Aorta (tissue), 5 donors: ENCODE results near the gene FBLN1. TPM values are rescaled to one million over a fixed set of nuclear protein-coding genes. Genes with fewer than 3 reads are reported as not detected.
"Not testable (repeated sequence)": the region's sequence is repeated elsewhere in the genome, so short reads cannot be mapped to it uniquely, and the experiment has no call there.

Experiments used
- ATAC-seq: fragments of 200-7000 bp; cut with Tn5 transposase; one replicate; pipeline ENCODE4 v1.9.1; 2022; ENCODE audit warnings: moderate library complexity; ENCODE audit not compliant: low FRiP score
- DNase-seq, 2 donors: peaks; one replicate each; pipeline ENCODE4 v3.0.0-alpha.2; 2020
- H3K27ac ChIP-seq, 2 donors: one replicate each; pipeline ENCODE4 v1.5.1; 2013; ENCODE audit warnings: low read length in 2 of 2, mild to moderate bottlenecking in 2 of 2, moderate library complexity in 2 of 2, control low read depth in 1 of 2, inconsistent platforms in 1 of 2, low read depth in 1 of 2
- H3K27me3 ChIP-seq, 2 donors: one replicate each; pipeline ENCODE4 v1.6.1; 2013; ENCODE audit warnings: control low read depth in 1 of 2, low read length in 1 of 2, mild to moderate bottlenecking in 1 of 2, moderate library complexity in 1 of 2; ENCODE audit not compliant: insufficient read depth in 2 of 2, control insufficient read depth in 1 of 2
- H3K36me3 ChIP-seq, 2 donors: one replicate each; pipeline ENCODE4 v1.6.1; 2013; ENCODE audit warnings: control low read depth in 1 of 2, low read length in 1 of 2, mild to moderate bottlenecking in 1 of 2; ENCODE audit not compliant: insufficient read depth in 2 of 2, control insufficient read depth in 1 of 2
- H3K4me1 ChIP-seq, 2 donors: one replicate each; pipeline ENCODE4 v1.6.1; 2013; ENCODE audit warnings: low read length in 2 of 2, control low read depth in 1 of 2, mild to moderate bottlenecking in 1 of 2, moderate library complexity in 1 of 2; ENCODE audit not compliant: insufficient read depth in 2 of 2, control insufficient read depth in 1 of 2
- H3K4me3 ChIP-seq, 2 donors: one replicate each; pipeline ENCODE4 v1.5.1; 2013; ENCODE audit warnings: low read length in 2 of 2, control low read depth in 1 of 2, mild to moderate bottlenecking in 1 of 2
- H3K9me3 ChIP-seq: one replicate; pipeline ENCODE4 v1.6.1; 2013; ENCODE audit warnings: mild to moderate bottlenecking, low read length; ENCODE audit not compliant: control insufficient read depth
- WGBS, 2 donors: extraction: QIAGEN DNeasy Blood & Tissue Kit; methylation state at CpG; one replicate each; pipeline ENCODE4 v1.1.7; 2013; 5-methylcytosine and 5-hydroxymethylcytosine counted together
- intact Hi-C, 2 donors: fragments of 100-400 bp; cut with DNase I; formaldehyde crosslinking; loops; one replicate each; pipeline versions ENCODE4 v1.14.2 to v1.15.0; 2022
- polyA plus RNA-seq, 2 donors: library from polyadenylated mRNA; stranded (reverse); fragments of 200-250 nt; gene quantifications; one replicate each; pipeline ENCODE4 v1.2.3, GENCODE V29; 2013
- total RNA-seq, 2 donors: library from RNA; stranded (reverse); fragmentation: NEBNext Ultra II Directional; extraction: Animal tissue kit (Norgen Biotek cat#: 25700); gene quantifications; one replicate each; pipeline ENCODE4 v1.2.1, GENCODE V29; 2021
- donor health status: healthy with polysubstance abuse.
- donor health status: Bipolar disorder and iron deficiency.
- donor health status: DM: no; HTN: no; CAD: no.
- donor health status: DM: no; HTN: no; CAD: no.
- donor health status: DM: yes; HTN: yes; CAD: no.

The FBLN1 gene
- total and polyA plus RNA-seq, 4 donors: 48.1 to 1,512 (median 391) TPM

- Histone ChIP-seq H3K36me3 (no peaks in the 10 kb centered on the region), H3K4me1 (no peaks in the 10 kb centered on the region), H3K9me3 (no peaks in the 10 kb centered on the region), H3K4me3 (no peak overlapping the region), H3K27ac (no peak overlapping the region), H3K27me3 (no peaks in the 10 kb centered on the region)
- WGBS, 2 donors: 48 to 49% methylated on average over 15 of the region's 15 CpGs
- intact Hi-C loops: no loop called here
- peak in 1 of 2 donors; percentile 69 for DNase-seq
- peak; percentile 24 for ATAC-seq
Measured at GRCh38 chr22:45612940-45613339, 110.3 kb downstream of the FBLN1 start.

GRCh38 chr22:45615364-45615763 lies 112.7 kb downstream of the FBLN1 start:
- ATAC-seq: no peak
- intact Hi-C loops: no loop called here
- H3K4me3 ChIP-seq: no peak overlapping the region
- H3K4me1 ChIP-seq: no peaks in the 10 kb centered on the region
- 78 to 82% methylated on average over 3 of the region's 3 CpGs for WGBS, 2 donors
- H3K27ac ChIP-seq: no peak overlapping the region
- peak in 1 of 2 donors; percentile 30 for DNase-seq
- no peaks in the 10 kb centered on the region for H3K36me3 ChIP-seq
- no peaks in the 10 kb centered on the region for H3K9me3 ChIP-seq
- no peaks in the 10 kb centered on the region for H3K27me3 ChIP-seq

GRCh38 chr22:45616432-45616831 lies 113.7 kb downstream of the FBLN1 start:
- DNase-seq (peak in 1 of 2 donors; percentile 2), ATAC-seq (no peak)
- no peak overlapping the region for H3K27ac ChIP-seq
- intact Hi-C loops: no loop called here
- H3K4me3 ChIP-seq: no peak overlapping the region
- WGBS, 2 donors: 90 to 95% methylated on average over 2 of the region's 2 CpGs
- no peaks in the 10 kb centered on the region for H3K9me3 ChIP-seq
- H3K27me3 ChIP-seq: no peaks in the 10 kb centered on the region
- H3K4me1 ChIP-seq: no peaks in the 10 kb centered on the region
- no peaks in the 10 kb centered on the region for H3K36me3 ChIP-seq

- Histone ChIP-seq H3K27me3 (no peaks in the 10 kb centered on the region), H3K4me3 (no peak overlapping the region), H3K36me3 (no peaks in the 10 kb centered on the region), H3K4me1 (no peaks in the 10 kb centered on the region), H3K27ac (no peak overlapping the region), H3K9me3 (no peaks in the 10 kb centered on the region)
- intact Hi-C loops: no loop called here
- DNase-seq: peak in 1 of 2 donors; percentile 2
- no peak for ATAC-seq
- WGBS, 2 donors: 77 to 83% methylated on average over 8 of the region's 8 CpGs
Measured at GRCh38 chr22:45617948-45618347, 115.3 kb downstream of the FBLN1 start.

GRCh38 chr22:45620706-45621105 lies 118.0 kb downstream of the FBLN1 start:
- Histone ChIP-seq H3K27me3 (no peaks in the 10 kb centered on the region), H3K36me3 (no peaks in the 10 kb centered on the region), H3K4me1 (no peaks in the 10 kb centered on the region), H3K4me3 (no peak overlapping the region), H3K9me3 (no peaks in the 10 kb centered on the region), H3K27ac (no peak overlapping the region)
- 93% methylated on average over 3 of the region's 3 CpGs for WGBS, 2 donors
- DNase-seq (no peak), ATAC-seq (no peak)
- intact Hi-C loops: no loop called here

- Histone ChIP-seq H3K4me1 (no peaks in the 10 kb centered on the region), H3K4me3 (no peak overlapping the region), H3K27me3 (no peaks in the 10 kb centered on the region), H3K9me3 (no peaks in the 10 kb centered on the region), H3K36me3 (no peaks in the 10 kb centered on the region), H3K27ac (no peak overlapping the region)
- 92 to 93% methylated on average over 11 of the region's 11 CpGs for WGBS, 2 donors
- intact Hi-C loops: no loop called here
- ATAC-seq (no peak), DNase-seq (peak in 1 of 2 donors; percentile 53)
Measured at GRCh38 chr22:45621836-45622600, 119.3 kb downstream of the FBLN1 start.

GRCh38 chr22:45623464-45624145 lies 120.9 kb downstream of the FBLN1 start:
- H3K27ac ChIP-seq, H3K9me3 ChIP-seq, H3K27me3 ChIP-seq, H3K4me1 ChIP-seq, intact Hi-C loops, ATAC-seq, H3K4me3 ChIP-seq, H3K36me3 ChIP-seq: not testable (repeated sequence)
- peak in 1 of 2 donors; percentile 9 for DNase-seq
- 91 to 95% methylated on average over 3 of the region's 3 CpGs for WGBS, 2 donors

- H3K4me3 ChIP-seq: no peak overlapping the region
- DNase-seq (peak in 1 of 2 donors; percentile 38), ATAC-seq (no peak)
- no peak overlapping the region for H3K27ac ChIP-seq
- intact Hi-C loops: no loop called here
- no peaks in the 10 kb centered on the region for H3K4me1 ChIP-seq
- no peaks in the 10 kb centered on the region for H3K27me3 ChIP-seq
- no peaks in the 10 kb centered on the region for H3K36me3 ChIP-seq
- H3K9me3 ChIP-seq: no peaks in the 10 kb centered on the region
- 78 to 84% methylated on average over 22 of the region's 22 CpGs for WGBS, 2 donors
Measured at GRCh38 chr22:45626198-45626651, 123.5 kb downstream of the FBLN1 start.
